HG03045 (cell line): Measurements from ENCODE around the gene CMTM8.

Experiments
- ATAC-seq: cut with Tn5 transposase; IDR thresholded peaks from one replicate; pipeline ENCODE4 v1.9.1; 2021; ENCODE audit warnings: mild to moderate bottlenecking, moderate library complexity; ENCODE audit not compliant: unreplicated experiment

Gene CMTM8

DNA sequence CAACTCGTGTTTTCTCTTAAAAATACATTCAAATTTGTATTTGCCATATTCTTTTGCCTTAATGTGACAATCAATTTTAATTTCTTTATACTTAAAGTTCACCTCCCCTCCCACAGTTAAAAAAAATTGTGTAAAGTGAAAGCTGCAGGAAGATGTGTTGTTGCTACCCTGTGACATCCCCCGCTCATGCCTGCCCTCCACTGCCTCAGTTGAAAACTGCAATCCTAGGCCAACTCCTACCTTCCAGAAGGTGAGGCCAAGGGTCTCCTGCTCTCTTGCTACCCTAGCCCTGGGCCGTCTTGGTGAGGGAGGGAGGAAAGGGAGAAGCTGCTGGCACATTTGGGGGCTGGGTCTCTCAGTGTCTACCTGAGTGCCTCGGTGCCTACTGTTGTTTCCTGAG, 96.2 kb downstream of the CMTM8 start:
- ATAC-seq = no peak

DNA sequence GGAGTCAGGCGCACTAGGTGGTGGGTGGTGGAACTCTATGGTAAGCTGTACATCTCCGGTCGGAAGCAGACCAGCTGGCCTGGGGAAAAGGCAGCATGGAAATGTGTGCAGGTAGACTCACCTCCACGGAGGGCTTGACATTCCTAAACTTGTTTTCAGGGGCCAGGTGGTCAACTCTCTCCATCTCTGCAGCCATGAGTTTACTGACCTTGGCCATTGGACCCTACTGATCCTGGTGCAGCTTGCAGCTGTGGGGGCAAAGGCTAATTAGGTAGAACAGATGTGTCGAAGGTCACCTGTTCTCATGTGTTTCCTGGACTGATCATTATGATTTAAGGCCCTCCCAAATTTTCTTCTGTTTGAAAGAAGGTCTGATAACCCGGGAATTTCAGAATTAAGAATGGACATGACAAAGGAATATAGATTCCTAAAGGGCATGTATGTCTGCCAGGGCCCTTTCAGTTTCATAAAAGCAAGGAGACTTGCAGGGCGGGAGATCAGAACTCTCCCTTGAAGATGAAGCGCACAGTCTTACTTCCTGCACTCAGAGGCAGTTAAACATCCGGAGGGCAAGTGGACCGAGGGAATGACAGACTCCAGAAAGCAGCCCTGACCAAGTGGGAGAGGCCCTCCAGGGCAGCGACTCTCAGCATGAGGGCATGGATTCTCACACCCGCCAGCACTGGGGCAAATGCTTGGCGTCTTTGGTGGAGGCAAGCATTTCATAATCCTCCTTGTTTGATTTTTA, 97.1 kb downstream of the CMTM8 start:
- ATAC-seq = no peak

DNA sequence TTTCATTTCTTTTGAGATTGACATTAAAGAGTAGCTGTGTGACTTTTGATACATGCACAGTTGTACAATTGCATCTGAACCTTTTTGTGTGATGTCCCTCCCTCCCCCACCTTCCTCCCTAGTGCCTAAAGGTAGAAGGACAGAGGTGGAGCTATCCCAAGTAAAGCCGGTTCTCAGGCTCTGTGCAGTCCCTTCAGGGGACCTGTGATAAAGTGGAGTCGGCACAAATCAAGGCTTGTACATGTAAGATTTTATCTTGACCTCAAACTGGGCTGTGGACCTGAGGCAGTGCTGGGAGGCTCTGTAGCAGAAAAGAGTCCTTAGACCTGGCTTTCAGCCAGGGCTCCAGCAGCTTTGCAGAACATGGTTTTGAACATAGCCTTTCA, 97.6 kb downstream of the CMTM8 start:
- ATAC-seq = no peak

DNA sequence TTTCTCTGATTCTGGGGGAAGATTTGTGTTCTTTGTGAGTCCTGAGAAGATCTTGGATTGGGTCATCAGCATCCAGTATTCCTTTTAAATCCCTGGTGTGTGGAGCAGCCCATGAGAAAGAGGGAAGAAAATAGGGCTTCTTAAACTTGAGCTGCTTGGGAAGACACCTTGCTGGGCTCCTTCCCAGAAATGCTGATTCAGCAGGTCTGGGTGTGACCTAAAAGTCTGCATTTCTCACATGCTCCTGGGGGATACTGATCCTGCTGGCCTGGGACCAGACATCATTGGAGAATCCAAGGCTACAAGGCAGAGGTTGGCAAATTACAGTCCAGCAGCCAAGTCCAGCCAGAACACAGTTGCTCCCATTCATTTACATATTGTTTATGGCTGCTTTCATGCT, 99.0 kb downstream of the CMTM8 start:
- no peak for ATAC-seq

DNA sequence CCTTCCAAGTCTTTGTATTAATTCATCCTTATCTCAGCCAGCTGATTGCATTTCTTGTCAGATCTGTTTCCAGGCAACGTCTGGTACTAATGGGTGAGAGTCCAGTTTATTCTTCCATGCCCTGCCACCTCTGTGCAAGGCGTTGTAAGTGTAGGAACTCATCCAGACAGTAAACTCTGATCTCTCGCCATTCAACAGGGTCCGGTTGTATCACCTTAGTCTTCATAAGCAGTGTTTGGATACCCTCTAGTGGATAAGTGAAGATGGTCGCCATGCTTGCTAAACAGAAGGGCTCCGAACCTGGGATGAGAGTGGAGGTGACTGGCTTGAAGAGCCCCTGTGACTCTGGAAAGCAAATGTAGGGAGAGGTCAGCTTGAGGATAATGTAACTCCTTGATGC, 101.6 kb downstream of the CMTM8 start:
- no peak for ATAC-seq

DNA sequence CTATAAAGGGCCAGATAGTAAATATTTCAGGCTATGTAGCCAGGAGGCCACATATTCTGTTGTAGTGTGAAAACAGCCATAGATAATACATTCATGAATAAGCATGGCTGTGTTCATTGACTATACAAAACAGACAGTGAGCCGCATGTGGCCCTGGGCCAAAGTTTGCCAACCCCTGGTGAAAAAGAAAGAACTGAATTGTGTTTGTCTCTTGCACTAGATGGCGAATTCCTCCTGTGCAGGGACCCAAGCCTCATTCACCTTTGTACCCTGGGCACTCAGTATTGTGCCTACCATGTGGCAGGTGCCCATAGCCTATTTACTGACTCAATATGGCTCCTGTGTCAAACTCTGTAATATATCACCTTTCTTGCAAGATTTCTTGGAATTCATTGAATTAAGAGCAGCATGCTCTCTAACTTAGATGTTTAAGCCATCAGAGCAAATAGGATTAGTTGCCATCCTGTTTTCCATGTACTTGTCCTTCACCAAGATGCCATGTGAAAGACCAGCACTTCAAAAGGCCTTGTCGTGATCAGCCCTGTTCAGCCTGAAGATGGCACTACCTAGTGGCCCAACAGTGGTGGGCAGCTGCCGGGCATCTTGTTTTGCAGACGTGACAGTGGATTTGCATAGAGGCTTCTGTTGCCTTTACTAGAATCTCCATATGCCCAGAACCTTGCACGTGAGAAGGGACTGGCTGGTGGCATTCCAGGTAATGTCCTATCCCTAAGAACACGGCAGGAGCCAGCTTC, 102.3 kb downstream of the CMTM8 start:
- ATAC-seq = no peak

DNA sequence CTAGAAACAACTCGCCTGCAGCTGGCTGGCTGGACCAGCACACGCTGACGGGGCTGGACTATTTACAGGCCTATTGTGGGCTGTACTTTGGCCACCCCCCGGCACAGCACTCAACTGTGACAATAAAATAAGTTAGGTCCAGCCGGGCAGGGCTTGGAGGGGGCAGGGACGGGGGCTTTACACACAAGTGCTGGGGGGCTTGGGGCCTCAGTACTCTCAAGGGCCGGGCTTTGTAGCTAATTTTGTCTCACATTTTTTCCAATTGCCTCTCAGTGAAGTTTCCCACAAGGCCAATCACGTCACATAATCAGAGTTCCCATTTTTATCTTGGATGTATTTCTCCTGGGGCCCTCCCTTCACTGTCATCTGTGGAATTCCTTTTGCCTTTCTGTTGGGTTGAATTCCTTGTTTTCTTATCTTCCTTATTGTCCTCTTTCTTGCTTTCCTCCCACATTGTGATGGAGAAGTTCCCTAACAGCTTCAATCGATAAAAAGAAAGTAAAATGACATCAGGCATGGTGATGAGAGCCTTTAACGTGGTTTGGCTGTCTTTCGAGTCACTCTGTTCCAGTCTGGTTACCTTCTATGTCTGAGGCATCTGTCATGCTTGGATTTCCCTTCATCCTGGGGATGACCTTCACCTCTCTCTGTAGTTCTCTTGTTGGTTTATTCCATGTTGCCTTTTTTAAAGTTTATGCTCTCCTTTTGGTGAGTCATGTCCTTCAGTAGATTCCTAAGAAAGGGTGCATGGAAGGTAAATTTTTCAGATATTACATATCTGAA, 109.1 kb downstream of the CMTM8 start:
- ATAC-seq = no peak

DNA sequence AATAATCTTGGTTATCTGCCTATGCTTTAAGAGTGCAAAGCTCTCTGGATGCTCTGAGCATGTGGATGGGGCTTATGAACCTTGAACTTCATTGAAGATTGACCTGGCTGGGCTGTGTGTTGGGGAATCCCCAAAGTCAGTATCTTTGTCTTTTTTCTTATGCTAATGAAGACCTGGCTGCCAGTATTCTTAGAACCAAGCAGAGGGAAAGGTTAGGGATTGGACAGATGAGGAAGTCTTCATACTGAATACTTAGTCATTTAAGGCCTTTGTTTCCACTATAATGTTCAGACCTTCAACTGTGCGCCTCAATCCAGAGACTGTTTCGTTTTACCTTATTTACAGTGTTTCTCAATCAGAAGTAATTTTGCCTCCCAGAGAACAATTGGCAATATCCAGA, 110.7 kb downstream of the CMTM8 start:
- no peak for ATAC-seq

DNA sequence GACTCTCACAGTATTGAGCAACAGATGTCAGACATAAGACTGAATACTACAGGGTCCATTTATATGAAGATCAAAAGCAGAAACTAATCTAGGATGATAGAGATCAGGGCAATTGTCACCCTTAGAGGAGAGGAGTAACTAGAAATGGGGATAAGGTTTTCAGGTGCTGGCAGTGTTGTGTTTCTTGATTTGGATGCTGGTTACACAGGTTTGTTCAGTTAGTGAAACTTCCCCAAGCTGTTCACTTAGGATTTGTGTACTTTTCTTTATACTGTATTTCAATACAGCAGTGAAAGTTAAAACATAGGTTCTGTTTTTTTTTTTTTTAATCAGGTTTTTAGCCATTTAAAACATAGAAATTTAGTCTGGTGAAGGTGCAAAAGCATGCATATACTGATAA, 114.1 kb downstream of the CMTM8 start:
- no peak for ATAC-seq

DNA sequence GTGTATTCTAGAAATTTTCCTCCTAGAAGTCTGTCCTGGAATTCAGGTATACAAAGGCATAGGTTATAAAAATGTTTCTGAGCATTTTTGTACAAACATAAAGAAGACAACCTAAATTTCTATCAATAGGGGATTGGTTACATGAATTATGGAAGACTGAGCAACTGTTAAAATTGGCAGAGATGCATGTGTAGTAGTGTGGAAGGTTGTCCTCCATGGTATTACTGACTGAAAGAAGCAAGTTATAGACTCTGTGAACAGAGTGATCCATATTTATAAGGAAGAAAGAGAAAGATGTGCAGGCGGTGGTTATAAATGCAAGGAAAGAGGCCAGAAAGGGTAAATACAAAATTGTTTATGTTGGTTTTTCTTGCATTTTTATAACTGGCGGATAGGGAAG, 114.9 kb downstream of the CMTM8 start:
- no peak for ATAC-seq

DNA sequence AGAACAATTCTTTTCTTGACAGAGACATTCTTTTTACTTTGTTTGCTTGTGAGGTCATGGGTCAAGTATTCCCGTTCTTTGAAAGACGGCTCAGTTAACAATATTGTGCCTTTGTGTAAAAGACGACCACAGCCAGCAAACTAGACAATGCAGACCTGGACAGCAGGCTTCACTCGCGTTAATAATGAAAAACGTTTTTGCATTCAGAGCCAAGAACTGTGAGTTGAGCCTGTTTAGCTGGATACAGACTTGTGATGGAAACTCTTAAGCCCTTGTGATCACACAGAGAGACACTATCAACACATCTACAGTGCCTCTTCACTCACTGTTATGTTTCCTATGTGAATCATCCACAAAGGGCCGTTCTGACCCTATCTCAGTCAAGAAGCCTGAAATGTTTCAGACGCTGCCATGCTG, 115.9 kb downstream of the CMTM8 start:
- ATAC-seq = no peak

DNA sequence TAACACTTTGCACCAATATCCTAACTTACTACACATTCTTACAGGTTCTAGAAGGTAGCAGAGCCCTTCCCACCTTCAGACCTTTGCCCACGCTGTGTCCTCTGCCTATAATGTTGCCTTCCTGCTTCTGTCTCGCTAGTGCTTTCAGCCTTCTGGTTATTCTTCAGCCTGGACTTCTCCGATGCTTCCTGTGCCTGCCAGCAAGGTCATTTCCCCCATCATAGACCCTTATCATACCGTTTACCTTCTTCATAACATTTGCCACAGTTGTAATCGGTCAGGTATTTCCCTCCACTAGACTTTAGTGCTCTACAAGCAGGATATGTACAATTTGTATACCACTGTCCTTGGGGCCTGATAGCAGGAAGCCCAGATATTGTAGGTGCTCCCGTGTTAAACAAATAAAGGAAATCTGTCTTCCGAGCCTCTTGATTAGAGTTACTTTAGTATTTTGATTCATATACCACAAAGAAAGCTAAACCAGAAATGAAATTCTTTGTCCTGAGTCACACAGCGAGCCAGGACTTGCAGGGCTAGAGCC, 117.3 kb downstream of the CMTM8 start:
- ATAC-seq = no peak

DNA sequence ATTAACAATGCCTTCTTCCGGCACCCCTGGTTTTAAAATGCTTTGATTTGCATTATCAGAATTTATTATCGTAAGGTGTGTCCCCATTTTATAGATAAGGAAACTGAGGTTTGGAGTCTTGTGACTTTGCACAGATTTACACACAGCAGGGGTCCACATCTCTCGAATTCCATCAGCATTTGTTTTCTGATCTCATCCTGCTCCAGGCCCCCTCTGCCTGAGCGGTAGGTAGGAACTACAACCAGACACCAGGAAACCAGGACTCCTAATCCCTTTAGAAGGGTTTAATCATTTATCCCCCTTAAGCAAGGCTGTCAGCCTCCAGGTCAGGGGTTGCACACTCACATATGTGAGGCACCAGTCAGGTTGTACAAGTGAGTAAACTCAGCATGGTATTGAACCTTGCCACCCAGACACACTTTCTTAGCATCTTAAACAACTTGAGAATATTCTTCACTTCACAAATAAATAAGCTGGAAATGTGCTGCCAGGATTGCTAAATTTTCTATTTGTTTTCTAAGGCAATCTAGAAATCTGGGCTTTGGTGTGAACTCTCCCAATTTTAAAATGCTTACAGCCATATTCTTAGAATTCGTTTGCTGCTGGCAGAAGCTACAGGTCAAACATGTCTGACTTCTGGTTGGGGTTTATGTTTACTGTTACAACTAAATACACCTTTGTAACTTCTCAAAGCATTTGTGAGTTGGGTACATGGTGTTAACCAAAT, 121.4 kb downstream of the CMTM8 start:
- no peak for ATAC-seq

DNA sequence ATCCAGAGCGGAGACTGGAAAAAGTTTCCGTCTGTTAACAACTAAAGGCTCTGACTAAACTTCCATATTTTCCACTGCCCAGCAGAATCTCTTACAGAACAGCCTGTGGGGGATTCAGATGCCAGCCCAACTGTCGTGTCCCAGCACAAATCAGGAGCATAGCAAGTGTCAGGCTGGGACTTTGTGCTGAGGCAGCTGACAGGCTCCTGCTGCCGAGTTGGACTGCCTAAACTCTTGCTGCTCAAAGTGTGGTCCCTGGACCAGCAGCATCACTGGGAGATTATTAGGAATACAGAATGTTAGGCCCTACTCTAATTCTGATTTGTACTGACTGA, 122.0 kb downstream of the CMTM8 start:
- ATAC-seq = no peak

DNA sequence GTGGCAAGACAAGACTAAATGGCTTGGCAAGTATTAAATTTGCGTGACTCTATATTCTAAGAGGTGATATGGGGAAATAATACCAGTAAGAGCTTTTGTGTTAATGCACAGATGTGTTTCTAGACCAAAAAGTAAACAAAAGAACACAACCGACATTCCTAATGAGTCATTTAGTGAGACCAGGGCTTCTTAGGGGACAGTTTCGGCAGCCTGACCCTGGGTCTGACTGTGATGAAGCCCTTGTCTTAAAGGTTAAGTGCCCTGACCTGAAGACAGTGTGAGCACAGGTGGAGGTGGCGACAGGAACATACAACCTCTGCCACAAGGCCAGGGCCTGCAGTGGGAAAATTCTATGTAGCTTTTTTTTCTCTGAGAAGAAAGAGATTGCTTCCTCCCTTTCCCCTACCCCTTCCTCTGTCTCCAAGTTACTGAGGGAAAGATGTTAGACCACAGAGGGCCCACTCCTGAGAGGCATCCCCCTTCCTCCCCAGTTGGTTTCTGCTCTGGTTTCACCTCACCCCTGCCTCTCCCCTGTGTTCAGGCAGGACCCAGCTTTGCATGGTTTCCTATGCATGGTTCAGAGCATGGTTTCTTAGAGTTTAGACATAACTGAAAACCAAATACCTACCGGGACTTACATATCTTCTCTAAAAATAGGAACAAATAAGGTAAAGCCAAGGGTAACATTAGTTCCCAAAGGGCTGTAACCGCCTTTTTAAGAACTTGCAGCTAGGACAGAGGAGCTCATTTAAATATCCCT, 128.3 kb downstream of the CMTM8 start:
- no peak for ATAC-seq

DNA sequence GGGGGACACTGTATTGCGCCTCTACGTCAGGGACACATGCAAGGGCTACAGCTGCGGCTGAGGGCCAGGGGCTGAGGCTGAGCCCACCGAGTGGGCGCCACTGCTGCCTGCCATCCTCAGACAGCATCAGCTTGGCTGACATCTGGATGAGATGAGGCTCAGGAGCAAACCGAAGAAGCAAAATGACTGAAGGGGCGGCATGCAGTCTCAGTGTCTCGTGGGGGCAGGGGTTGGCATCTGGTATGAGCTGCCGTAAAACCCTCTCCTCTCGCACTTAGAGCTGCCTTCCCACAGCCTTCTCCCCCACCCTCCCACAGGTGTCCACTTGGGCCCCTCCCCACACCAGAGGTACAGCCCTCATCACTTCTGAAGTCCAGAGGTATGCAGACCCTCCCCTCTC, 129.0 kb downstream of the CMTM8 start:
- no peak for ATAC-seq

DNA sequence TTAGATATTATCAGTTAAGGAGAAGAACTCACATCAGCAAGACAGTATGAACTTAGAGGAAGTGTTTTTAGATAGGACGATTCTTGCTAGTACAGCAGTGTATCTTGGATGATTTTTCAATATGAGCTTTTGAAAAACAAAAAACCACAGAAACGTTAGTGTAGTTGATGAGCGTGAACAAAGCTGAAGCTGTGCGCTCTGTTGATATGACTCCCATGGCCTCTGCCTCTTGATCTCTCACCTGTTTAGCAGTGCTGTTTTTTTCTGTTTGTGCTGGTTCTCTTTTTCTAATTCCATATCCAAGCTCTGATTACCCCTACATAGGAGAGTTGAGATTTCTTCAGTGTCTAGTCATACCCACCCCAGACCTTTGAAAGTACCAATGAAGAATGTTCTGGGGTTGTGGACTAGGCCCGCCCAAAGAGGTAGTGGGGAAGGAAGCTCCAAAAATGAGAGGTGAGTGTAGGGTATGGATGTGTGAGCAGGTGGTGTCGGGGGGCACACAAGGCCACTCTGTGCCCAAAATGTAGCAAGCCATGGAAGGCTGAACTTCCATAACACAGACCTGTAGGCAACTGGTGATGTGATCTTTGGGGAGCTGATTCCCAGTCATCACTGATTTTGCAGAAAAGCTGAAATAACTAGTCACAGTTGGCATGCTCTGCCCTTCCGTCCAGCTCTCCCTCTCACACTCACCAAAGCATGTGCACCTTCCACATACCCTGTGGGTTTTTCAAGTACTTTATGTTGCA, 133.2 kb downstream of the CMTM8 start:
- no peak for ATAC-seq

DNA sequence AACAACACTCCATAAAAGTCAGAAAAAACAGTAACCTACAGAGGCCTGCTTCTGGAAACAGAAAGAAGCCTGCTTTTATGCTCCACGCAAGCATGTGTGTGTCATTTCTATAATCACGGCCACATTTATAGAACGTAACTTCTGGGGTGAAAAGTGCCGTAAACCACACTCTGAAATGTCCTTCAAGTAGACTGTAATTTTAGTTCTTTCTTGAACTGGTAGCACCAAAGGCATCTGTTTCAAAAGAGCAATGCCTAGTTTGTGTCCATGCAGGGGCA, 133.7 kb downstream of the CMTM8 start:
- no peak for ATAC-seq

DNA sequence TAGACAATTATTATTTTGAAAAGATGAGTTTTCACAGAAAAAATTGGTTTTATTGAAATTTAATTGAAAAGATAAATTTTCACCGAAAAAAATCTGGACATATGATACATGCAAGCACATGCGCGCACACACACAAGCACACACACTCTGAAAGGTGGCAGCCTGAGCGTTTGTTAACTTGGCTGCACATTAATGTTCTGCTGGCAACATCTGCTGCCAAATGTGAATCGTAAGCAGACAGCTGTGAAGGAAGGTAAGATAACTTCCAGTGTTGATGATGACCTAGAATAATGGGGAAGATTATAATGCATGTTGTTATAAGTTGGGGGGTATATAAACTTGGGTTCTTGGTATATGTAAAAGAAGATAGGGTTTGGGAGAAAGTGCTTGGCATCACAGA, 134.8 kb downstream of the CMTM8 start:
- ATAC-seq = no peak

DNA sequence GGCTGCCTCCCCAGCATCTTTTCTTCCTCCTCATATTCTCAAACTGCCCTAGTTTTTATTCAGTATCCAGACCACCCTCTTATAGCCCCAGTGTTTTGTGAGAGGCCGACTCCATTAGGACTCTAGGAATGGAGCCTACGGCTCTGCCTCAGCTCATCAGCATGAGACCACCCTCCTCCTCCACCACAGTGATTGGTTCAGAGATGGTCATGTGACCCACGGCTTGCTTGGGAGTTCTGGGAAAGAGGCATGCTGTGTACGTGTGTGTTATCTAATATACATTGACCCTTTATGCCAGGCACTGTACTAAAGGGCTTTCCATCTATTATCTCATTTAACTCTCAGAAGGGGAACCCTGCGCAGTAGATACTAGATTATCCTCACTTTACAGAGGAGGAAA, 135.4 kb downstream of the CMTM8 start:
- ATAC-seq = no peak
